ENCODE results near the gene AP5Z1. TPM values are rescaled to one million over a fixed set of nuclear protein-coding genes. Genes with fewer than 3 reads are reported as not detected.

Gene AP5Z1
- total and polyA plus RNA-seq, 2 donors (not counting 1 experiment from before 2014, with no cell fraction given) = 11.1 to 32.2 TPM

DNA sequence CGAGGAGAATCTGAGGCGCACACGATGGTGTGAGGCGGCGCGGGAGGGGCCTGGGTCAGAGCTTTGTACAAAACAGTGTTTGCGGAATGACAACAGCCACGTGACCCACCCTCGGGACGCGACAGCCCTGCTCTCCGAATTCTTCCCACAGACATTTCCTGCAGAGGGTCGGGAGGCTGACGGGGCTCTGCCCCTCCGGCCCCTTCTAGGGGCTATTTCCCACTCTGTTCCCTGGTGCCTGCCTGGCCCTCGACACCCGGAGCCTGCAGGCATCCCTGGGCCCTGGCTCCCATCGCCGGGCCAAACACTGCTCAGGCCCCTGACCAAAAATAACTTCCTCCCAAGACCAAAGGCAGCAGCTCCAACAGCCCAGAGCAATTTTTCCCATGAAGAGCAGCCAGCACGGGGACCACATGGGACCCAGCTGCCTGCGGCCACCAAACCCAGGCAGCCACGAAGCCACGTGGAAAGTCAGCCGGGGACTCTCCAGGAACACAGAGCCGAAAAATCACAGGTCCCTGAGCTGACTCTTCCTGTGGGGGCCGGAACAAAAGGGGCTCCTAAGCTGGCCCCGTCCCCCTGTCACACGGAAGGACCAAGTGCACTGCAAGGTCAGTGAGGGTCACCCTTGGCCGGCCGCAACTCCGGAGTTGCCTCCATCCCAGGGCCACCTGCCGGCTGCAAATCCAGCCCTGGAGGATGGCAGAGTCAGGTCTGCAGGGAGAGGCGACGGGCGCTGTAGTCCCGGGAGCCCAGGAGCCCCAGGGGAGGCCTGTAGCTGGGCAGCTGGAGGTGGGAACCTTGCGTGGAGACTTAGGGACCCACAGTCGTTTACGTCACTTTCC lies 44.4 kb downstream of the AP5Z1 start:
- no peak overlapping the region for H3K27ac ChIP-seq (ENCODE audit: insufficient read depth, low read length)
- H3K4me1 ChIP-seq (ENCODE audit: control insufficient read depth, extremely low read depth, insufficient read depth, low read length) = no peaks in the 10 kb centered on the region
- TF ChIP-seq EZH2 (IDR thresholded peaks at IDR 0.05; ENCODE audit: low read length, missing control alignments) = no peak
- TF ChIP-seq, protein P1, sequence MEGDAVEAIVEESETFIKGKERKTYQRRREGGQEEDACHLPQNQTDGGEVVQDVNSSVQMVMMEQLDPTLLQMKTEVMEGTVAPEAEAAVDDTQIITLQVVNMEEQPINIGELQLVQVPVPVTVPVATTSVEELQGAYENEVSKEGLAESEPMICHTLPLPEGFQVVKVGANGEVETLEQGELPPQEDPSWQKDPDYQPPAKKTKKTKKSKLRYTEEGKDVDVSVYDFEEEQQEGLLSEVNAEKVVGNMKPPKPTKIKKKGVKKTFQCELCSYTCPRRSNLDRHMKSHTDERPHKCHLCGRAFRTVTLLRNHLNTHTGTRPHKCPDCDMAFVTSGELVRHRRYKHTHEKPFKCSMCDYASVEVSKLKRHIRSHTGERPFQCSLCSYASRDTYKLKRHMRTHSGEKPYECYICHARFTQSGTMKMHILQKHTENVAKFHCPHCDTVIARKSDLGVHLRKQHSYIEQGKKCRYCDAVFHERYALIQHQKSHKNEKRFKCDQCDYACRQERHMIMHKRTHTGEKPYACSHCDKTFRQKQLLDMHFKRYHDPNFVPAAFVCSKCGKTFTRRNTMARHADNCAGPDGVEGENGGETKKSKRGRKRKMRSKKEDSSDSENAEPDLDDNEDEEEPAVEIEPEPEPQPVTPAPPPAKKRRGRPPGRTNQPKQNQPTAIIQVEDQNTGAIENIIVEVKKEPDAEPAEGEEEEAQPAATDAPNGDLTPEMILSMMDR (conservative IDR thresholded peaks at IDR 0.05 in 1 of 2, IDR thresholded peaks at IDR 0.05 in 1 of 2; ENCODE audit: low read depth in 1 of 2, low read length in 2 of 2) = no peak
- no peaks in the 10 kb centered on the region for H3K9me3 ChIP-seq (ENCODE audit: control insufficient read depth, insufficient read depth, low read depth, low read length)
- H3K4me2 ChIP-seq (ENCODE audit: extremely low read depth, insufficient read depth, low read length) = no peak overlapping the region
- H3K27me3 ChIP-seq (ENCODE audit: control insufficient read depth, insufficient read depth, low read length) = no peaks in the 10 kb centered on the region
- no peak overlapping the region for H3K9ac ChIP-seq (ENCODE audit: insufficient read depth, low read length)
- no peaks in the 10 kb centered on the region for H4K20me1 ChIP-seq (ENCODE audit: control insufficient read depth, extremely low read depth, insufficient read depth, low read length)
- H3K4me3 ChIP-seq (replicated peaks in 1 of 4; ENCODE audit: control extremely low read depth in 1 of 4, insufficient read depth in 1 of 4, low read depth in 3 of 4, low read length in 4 of 4) = no peak overlapping the region
- H2AFZ ChIP-seq (ENCODE audit: low read length) = no peak overlapping the region
- no peaks in the 10 kb centered on the region for H3K79me2 ChIP-seq (ENCODE audit: control insufficient read depth, insufficient read depth, low read length)
- H3K36me3 ChIP-seq (ENCODE audit: control insufficient read depth, insufficient read depth, low read length) = no peaks in the 10 kb centered on the region
- no peak for DNase-seq (ENCODE audit: low read depth in 2 of 2)

DNA sequence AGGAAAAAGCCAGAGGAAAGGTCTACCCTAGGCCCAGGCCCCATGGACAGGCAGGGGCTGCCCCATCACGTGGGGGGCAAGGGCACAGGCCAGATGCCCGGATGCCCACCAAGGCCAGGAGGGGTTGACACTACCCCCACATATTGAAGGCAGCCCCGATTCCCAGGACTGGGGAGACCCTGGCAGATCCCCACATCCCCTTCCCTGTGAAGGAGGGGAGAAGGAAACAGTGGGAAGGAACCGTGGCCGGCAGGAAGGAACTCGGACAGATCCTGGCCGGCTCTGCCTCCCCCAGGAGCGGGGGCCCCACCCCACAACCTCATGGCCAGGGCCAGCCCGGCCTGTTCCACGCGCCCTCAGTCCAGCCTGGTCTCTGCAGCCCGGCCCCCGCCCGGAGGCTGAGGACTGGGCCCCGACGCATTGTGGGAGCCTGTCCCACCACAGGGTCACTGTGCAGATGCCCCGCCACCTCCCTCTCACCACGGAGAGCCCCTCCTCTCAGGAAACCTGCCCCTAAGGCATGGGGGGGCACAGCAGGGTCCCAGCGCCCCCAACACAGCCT lies 45.1 kb downstream of the AP5Z1 start:
- no peak for TF ChIP-seq EZH2 (IDR thresholded peaks at IDR 0.05; ENCODE audit: low read length, missing control alignments)
- TF ChIP-seq, protein P1 (conservative IDR thresholded peaks at IDR 0.05 in 1 of 2, IDR thresholded peaks at IDR 0.05 in 1 of 2; ENCODE audit: low read depth in 1 of 2, low read length in 2 of 2) = no peak
- Histone ChIP-seq H2AFZ (ENCODE audit: low read length) (no peak overlapping the region), H3K4me1 (ENCODE audit: control insufficient read depth, extremely low read depth, insufficient read depth, low read length) (no peaks in the 10 kb centered on the region)

DNA sequence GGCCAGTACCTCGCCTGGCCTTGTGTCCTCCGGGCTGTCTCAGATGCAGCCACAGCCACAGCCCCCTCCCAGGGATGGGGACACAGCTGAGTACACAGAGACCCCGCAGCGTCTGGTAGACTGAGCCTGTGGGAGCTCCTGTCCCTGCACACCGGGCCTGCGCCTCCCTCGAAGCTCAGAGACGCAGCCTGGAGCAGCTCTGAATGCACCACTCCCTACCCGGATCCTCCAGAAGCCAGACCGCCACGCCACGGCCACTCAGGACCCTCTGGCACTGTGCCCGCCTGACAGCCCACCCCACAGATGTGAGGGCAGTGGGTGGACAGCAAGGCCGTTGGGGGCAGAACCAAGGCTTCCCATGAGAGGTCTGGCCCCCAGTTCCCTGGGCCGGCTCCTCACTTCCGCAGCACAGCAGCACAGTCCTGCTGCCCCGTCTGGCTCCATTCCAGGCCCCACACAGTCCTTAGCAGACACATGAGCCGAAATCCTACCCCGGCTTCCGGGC lies 45.6 kb downstream of the AP5Z1 start:
- TF ChIP-seq, protein P1 (conservative IDR thresholded peaks at IDR 0.05 in 1 of 2, IDR thresholded peaks at IDR 0.05 in 1 of 2; ENCODE audit: low read depth in 1 of 2, low read length in 2 of 2) = no peak
- no peak for TF ChIP-seq EZH2 (IDR thresholded peaks at IDR 0.05; ENCODE audit: low read length, missing control alignments)
- H3K4me1 ChIP-seq (ENCODE audit: control insufficient read depth, extremely low read depth, insufficient read depth, low read length) = no peaks in the 10 kb centered on the region

More for the DNA sequence above, 45.1 kb downstream of the AP5Z1 start:
- Histone ChIP-seq H4K20me1 (ENCODE audit: control insufficient read depth, extremely low read depth, insufficient read depth, low read length) (no peaks in the 10 kb centered on the region), H3K9ac (ENCODE audit: insufficient read depth, low read length) (no peak overlapping the region), H3K4me2 (ENCODE audit: extremely low read depth, insufficient read depth, low read length) (no peak overlapping the region), H3K27ac (ENCODE audit: insufficient read depth, low read length) (no peak overlapping the region), H3K36me3 (ENCODE audit: control insufficient read depth, insufficient read depth, low read length) (no peaks in the 10 kb centered on the region), H3K79me2 (ENCODE audit: control insufficient read depth, insufficient read depth, low read length) (no peaks in the 10 kb centered on the region), H3K4me3 (replicated peaks in 1 of 4; ENCODE audit: control extremely low read depth in 1 of 4, insufficient read depth in 1 of 4, low read depth in 3 of 4, low read length in 4 of 4) (no peak overlapping the region), H3K9me3 (ENCODE audit: control insufficient read depth, insufficient read depth, low read depth, low read length) (no peaks in the 10 kb centered on the region), H3K27me3 (ENCODE audit: control insufficient read depth, insufficient read depth, low read length) (no peaks in the 10 kb centered on the region)
- no peak for DNase-seq (ENCODE audit: low read depth in 2 of 2)

More for the DNA sequence above, 45.6 kb downstream of the AP5Z1 start:
- Histone ChIP-seq H3K79me2 (ENCODE audit: control insufficient read depth, insufficient read depth, low read length) (no peaks in the 10 kb centered on the region), H3K9ac (ENCODE audit: insufficient read depth, low read length) (no peak overlapping the region), H3K4me3 (replicated peaks in 1 of 4; ENCODE audit: control extremely low read depth in 1 of 4, insufficient read depth in 1 of 4, low read depth in 3 of 4, low read length in 4 of 4) (no peak overlapping the region), H3K9me3 (ENCODE audit: control insufficient read depth, insufficient read depth, low read depth, low read length) (no peaks in the 10 kb centered on the region), H4K20me1 (ENCODE audit: control insufficient read depth, extremely low read depth, insufficient read depth, low read length) (no peaks in the 10 kb centered on the region), H3K27ac (ENCODE audit: insufficient read depth, low read length) (no peak overlapping the region), H3K27me3 (ENCODE audit: control insufficient read depth, insufficient read depth, low read length) (no peaks in the 10 kb centered on the region), H3K4me2 (ENCODE audit: extremely low read depth, insufficient read depth, low read length) (no peak overlapping the region), H2AFZ (ENCODE audit: low read length) (no peak overlapping the region), H3K36me3 (ENCODE audit: control insufficient read depth, insufficient read depth, low read length) (no peaks in the 10 kb centered on the region)
- DNase-seq (ENCODE audit: low read depth in 2 of 2) = no peak
